Neural cell (in vitro differentiated cells): ENCODE measurements around the gene PPP1R1A. TPM values are rescaled to one million over a fixed set of nuclear protein-coding genes. Genes with fewer than 3 reads are reported as not detected.
A peak's percentile ranks its signal among the peaks of the same experiment; 100 is the strongest.

Experiments used
- H2AFZ ChIP-seq: fragments of 200-600, 300-800 bp; sonication (generic), shearing (Covaris generic); 2 replicates; pipeline ENCODE4 v1.6.0; 2014; ENCODE audit warnings: low read depth, mild to moderate bottlenecking, antibody characterized with exemption, low read length, moderate library complexity
- H3F3A ChIP-seq: fragments of 200-600 bp; shearing (Covaris generic); 2 replicates; pipeline ENCODE4 v1.6.1; 2016; ENCODE audit warnings: mild to moderate bottlenecking, moderate library complexity, mixed read lengths, antibody characterized with exemption, low read length; ENCODE audit not compliant: insufficient read depth, poor library complexity, severe bottlenecking
- H3K27ac ChIP-seq: fragments of 200-600, 300-800 bp; sonication (generic), shearing (Covaris generic); 2 replicates; pipeline ENCODE4 v1.5.1; 2014; ENCODE audit warnings: mild to moderate bottlenecking, low read length, moderate library complexity
- H3K27me3 ChIP-seq: fragments of 300-800, 200-600 bp; sonication (generic), shearing (Covaris generic); 2 replicates; pipeline ENCODE4 v1.6.0; 2014; ENCODE audit warnings: mild to moderate bottlenecking, low read depth, low read length, moderate library complexity; ENCODE audit not compliant: insufficient read depth
- H3K36me3 ChIP-seq: fragments of 300-800, 200-600 bp; sonication (generic), shearing (Covaris generic); 2 replicates; pipeline ENCODE4 v1.5.1; 2014; ENCODE audit warnings: mild to moderate bottlenecking, antibody characterized with exemption, low read length, moderate library complexity; ENCODE audit not compliant: insufficient read depth
- H3K4me2 ChIP-seq: fragments of 300-800, 200-600 bp; sonication (generic), shearing (Covaris generic); 2 replicates; pipeline ENCODE4 v1.6.0; 2014; ENCODE audit warnings: mild to moderate bottlenecking, low read length
- H3K4me3 ChIP-seq: fragments of 300-800, 200-600 bp; sonication (generic), shearing (Covaris generic); 2 replicates; pipeline ENCODE4 v1.5.1; 2014; ENCODE audit warnings: mild to moderate bottlenecking, low read length, moderate library complexity
- H3K79me2 ChIP-seq: fragments of 200-600 bp; shearing (Covaris generic); replicated peaks from 2 replicates; pipeline ENCODE4 v1.6.0; 2014; ENCODE audit warnings: mild to moderate bottlenecking, low read length, moderate library complexity; ENCODE audit not compliant: insufficient read depth
- H3K9ac ChIP-seq: fragments of 300-800, 200-600 bp; sonication (generic), shearing (Covaris generic); 2 replicates; pipeline ENCODE4 v1.6.1; 2016; ENCODE audit warnings: mild to moderate bottlenecking, low read length, mixed read lengths
- H3K9me2 ChIP-seq: fragments of 200-600 bp; shearing (Covaris generic); 2 replicates; pipeline ENCODE4 v1.6.1; 2016; ENCODE audit warnings: mild to moderate bottlenecking, low read length, mixed read lengths; ENCODE audit not compliant: insufficient read depth
- H3K9me3 ChIP-seq: fragments of 200-600, 300-800 bp; sonication (generic), shearing (Covaris generic); 2 replicates; pipeline ENCODE4 v1.6.1; 2016; ENCODE audit warnings: mild to moderate bottlenecking, mixed run types, low read length, moderate library complexity, mixed read lengths
- H4K20me1 ChIP-seq: fragments of 200-600 bp; shearing (Covaris generic); 2 replicates; pipeline ENCODE4 v1.6.1; 2016; ENCODE audit warnings: mild to moderate bottlenecking, mixed run types; ENCODE audit not compliant: insufficient read depth
- CTCF ChIP-seq: fragments of 450-650 bp; IDR thresholded peaks from 2 replicates; pipeline ENCODE4 v1.5.1; 2014; ENCODE audit warnings: antibody characterized with exemption, mild to moderate bottlenecking, moderate library complexity; ENCODE audit not compliant: poor library complexity, severe bottlenecking
- EP300 ChIP-seq: fragments of 450-650 bp; conservative IDR thresholded peaks from 2 replicates; pipeline ENCODE4 v1.6.1; 2014; ENCODE audit warnings: antibody characterized with exemption, mild to moderate bottlenecking, moderate library complexity; ENCODE audit not compliant: poor library complexity, severe bottlenecking
- EZH2 ChIP-seq: fragments of 200-600, 300-800 bp; shearing (Covaris generic), sonication (generic); IDR thresholded peaks from 2 replicates; pipeline ENCODE4 v1.6.1; 2014; ENCODE audit warnings: antibody characterized with exemption, low read length, borderline replicate concordance, mild to moderate bottlenecking; ENCODE audit not compliant: insufficient read depth, poor library complexity, severe bottlenecking
- SMC3 ChIP-seq: fragments of 450-650 bp; conservative IDR thresholded peaks from 2 replicates; pipeline ENCODE4 v1.6.1; 2014; ENCODE audit warnings: antibody characterized with exemption, mild to moderate bottlenecking, moderate library complexity; ENCODE audit not compliant: poor library complexity
- TAF1 ChIP-seq: IDR thresholded peaks from 2 replicates; pipeline ENCODE4 v1.6.1; 2012; ENCODE audit warnings: low read depth
- polyA plus RNA-seq: library from polyadenylated mRNA; depleted of rRNA; stranded (reverse); fragments of >200 nt; gene quantifications from 2 replicates; pipeline ENCODE4 v1.2.3, GENCODE V29; 2014

PPP1R1A gene
- polyA plus RNA-seq, 1 donor from 2014 or later = 28.9 TPM

- no peaks in the 10 kb centered on the region for H3F3A ChIP-seq
- H3K27ac ChIP-seq = no peak overlapping the region
- no peaks in the 10 kb centered on the region for H3K36me3 ChIP-seq
- no peaks in the 10 kb centered on the region for H3K79me2 ChIP-seq
- peaks cover 5% of the 10 kb centered on the region for H3K9me3 ChIP-seq
- H3K27me3 ChIP-seq = no peaks in the 10 kb centered on the region
- no peak overlapping the region for H3K4me3 ChIP-seq
- TF ChIP-seq CTCF (peak; percentile 21), TAF1 (no peak)
- no peak overlapping the region for H2AFZ ChIP-seq
- H3K4me2 ChIP-seq = no peak overlapping the region
- no peaks in the 10 kb centered on the region for H3K9me2 ChIP-seq
- H4K20me1 ChIP-seq = no peaks in the 10 kb centered on the region
- no peak overlapping the region for H3K9ac ChIP-seq
These were observed 34.2 kb upstream of the PPP1R1A start for GRCh38 chr12:54622463-54623183.

- Histone ChIP-seq H4K20me1 (no peaks in the 10 kb centered on the region), H3K9me3 (no peaks in the 10 kb centered on the region), H3K4me3 (no peak overlapping the region), H3K79me2 (no peaks in the 10 kb centered on the region), H3K27ac (no peak overlapping the region), H3K36me3 (no peaks in the 10 kb centered on the region), H3K27me3 (no peaks in the 10 kb centered on the region), H3K9ac (no peak overlapping the region), H3F3A (no peaks in the 10 kb centered on the region), H3K4me2 (no peak overlapping the region), H3K9me2 (no peaks in the 10 kb centered on the region), H2AFZ (no peak overlapping the region)
- TF ChIP-seq EP300 (no peak), SMC3 (no peak), TAF1 (no peak), EZH2 (no peak)
These were observed 28.6 kb upstream of the PPP1R1A start for GRCh38 chr12:54616933-54617680.

- no peak for TF ChIP-seq EP300
- no peak for TF ChIP-seq EZH2
- H3K4me2 ChIP-seq = no peak overlapping the region
- H3K79me2 ChIP-seq = no peaks in the 10 kb centered on the region
- H3K36me3 ChIP-seq = no peaks in the 10 kb centered on the region
- H3K27ac ChIP-seq = no peak overlapping the region
- no peaks in the 10 kb centered on the region for H4K20me1 ChIP-seq
- no peaks in the 10 kb centered on the region for H3F3A ChIP-seq
- no peak overlapping the region for H3K9ac ChIP-seq
- no peaks in the 10 kb centered on the region for H3K9me2 ChIP-seq
- no peak overlapping the region for H3K4me3 ChIP-seq
- H3K9me3 ChIP-seq = no peaks in the 10 kb centered on the region
- no peaks in the 10 kb centered on the region for H3K27me3 ChIP-seq
- no peak overlapping the region for H2AFZ ChIP-seq
These were observed 23.8 kb upstream of the PPP1R1A start for GRCh38 chr12:54612225-54612750.
